Activated CD8-positive, alpha-beta memory T cell treated with anti-CD3 and anti-CD28 coated beads, Interleukin-2, amount 50 U/mL, for 1 hour (primary cell): ENCODE measurements around the gene KLRG1.

Experiments
- DNase-seq: peaks from one replicate; pipeline ENCODE4 v3.0.0-alpha.2; 2020; ENCODE audit errors: extremely low read depth

KLRG1 gene

DNA sequence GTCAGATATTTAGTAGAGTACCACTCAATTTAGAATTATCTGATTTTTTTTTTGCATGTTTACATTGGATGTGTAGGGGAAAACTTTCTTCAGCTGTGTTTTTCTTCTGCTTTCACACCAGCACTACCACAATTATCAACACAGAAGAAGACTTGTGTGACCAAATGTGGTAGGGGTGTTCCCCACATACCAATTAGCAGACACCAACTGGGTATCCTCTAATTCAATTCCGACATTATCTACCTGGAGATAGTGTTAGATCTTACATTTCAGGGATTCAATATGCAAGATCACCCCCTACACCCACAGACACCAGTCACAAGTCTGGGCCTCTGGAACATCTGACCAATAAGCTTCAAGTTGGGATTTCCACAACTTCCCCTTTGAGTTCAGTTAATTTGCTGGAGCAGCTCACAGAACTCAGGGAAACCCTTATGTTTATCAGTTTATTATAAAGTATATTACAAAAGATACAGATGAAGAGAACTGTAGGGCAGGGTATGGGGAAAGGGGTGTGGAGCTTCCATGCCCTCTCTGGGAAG is 4.1 kb upstream of the KLRG1 start:
- no peak for DNase-seq

DNA sequence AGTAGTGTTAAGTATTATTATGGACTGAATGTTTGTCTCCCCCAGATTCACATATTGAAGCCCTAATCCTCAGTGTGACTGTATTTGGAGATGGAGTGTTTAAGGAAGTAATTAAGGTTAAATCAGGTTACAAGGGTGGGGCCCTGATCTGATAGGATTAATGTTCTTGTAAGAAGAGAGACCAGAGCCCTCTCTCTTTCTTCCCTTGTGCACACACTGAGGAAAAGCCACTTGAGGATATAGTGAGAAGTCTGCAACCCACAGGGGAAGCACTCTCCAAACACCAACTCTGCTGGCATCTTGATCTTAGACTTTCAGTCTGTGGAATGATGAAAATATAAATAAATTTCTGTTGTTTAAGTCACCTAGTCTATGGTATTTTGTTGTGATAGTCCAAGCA is 2.2 kb upstream of the KLRG1 start:
- no peak for DNase-seq

DNA sequence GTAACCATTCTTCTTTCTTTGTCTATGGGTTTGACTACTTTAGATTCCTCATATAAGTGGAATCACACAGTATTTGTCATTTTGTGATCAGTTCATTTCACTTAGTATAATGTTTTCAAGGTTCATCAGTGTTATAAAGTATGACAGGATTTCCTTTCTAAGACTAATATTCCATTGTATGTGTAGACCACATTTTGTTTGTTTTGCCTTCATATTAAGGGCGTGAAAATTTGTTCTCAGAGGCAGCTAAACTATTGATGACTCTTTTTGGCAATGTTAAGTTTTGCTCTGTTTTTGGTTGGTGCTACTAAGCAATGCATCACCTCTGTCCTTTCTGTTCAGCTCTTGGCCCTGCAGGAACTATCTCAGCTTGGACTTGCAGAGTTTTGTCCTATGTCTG is 1.7 kb upstream of the KLRG1 start:
- DNase-seq: no peak

DNA sequence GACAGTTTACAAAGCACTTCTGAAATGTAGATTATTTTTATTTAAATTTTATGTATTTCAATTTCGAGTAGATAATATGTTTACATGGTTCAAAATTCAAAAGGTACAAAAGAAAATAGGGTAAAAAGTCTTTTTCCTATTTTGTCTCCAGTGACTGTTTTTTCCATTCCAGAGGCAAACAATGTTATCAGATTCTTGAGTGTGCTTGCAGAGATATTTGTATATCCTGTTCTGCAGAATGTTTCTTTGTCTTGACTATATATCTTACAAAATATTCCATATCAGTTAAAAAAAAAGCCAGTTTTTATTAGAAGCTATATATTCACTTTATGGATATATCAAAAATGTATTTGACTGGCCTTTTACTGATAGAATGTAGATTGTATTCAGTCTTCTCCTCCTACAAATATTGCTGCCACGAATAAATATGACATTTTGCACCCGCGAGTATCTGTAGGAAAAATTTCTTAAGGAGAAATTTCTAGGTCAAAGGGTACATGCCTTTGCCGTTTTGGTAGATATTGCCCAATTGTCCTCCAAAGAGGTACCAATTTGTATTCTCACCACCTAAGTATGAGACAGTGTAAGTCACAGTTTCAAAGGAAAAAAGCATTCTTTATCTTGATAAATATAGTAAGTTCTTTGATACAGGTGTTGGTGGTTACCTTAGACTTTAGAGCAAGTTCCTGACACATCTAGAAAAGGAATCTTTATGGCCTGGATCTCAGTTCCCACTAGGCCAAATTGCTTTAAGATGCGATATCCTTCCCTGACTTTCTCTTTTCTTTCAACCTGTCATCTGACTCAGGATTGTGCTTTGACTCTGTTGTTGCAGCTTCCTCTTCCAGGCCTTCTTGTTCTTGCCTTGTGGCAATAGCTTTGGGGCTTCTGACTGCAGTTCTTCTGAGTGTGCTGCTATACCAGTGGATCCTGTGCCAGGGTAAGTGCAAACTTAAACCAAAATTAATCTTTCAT is 2.3 kb downstream of the KLRG1 start:
- no peak for DNase-seq

DNA sequence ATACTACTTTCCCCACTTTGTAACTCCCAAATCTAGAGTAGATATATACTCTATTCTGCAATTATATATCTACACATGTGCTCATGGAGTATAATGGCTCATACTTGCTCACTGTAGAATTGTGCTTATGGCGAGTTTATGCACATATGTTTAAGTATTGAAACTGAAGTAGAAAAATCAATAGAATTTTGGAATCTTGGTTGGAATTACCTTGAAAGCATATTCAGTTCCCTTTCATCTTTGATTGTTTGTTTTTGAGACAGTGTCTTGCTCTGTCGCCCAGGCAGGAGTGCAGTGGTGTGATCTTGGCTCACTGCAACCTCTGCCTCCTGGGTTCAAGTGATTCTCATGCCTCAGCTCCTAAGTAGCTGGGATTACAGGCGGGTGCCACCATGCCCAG is 4.5 kb downstream of the KLRG1 start:
- no peak for DNase-seq

DNA sequence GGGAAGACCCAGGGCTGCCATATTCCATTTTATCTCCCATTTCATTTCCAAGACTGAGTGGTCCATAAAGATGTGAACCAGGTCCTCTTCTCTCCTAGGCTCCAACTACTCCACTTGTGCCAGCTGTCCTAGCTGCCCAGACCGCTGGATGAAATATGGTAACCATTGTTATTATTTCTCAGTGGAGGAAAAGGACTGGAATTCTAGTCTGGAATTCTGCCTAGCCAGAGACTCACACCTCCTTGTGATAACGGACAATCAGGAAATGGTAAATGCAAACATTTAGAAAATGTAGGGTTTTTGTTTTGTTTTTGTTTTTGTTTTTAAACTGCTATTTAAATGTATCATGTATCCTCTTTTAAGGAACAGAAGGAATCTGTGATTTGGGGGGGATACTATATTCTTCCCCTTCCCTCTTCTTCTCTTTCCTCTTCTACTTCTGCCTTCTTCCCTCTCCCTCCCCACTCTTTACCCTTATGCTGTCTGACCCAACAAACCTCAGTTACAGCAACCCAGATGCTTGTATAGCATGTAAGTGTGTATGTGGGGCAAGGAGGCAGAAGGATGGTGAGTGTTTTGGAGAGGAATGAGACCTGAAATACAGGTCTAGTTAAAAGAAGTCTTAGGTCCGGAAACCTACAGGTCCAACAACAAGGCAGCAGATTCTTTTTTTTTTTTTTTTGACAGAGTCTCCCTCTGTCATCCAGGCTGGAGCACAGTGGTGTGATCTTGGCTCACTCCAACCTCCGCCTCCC is 5.9 kb downstream of the KLRG1 start:
- DNase-seq: no peak

DNA sequence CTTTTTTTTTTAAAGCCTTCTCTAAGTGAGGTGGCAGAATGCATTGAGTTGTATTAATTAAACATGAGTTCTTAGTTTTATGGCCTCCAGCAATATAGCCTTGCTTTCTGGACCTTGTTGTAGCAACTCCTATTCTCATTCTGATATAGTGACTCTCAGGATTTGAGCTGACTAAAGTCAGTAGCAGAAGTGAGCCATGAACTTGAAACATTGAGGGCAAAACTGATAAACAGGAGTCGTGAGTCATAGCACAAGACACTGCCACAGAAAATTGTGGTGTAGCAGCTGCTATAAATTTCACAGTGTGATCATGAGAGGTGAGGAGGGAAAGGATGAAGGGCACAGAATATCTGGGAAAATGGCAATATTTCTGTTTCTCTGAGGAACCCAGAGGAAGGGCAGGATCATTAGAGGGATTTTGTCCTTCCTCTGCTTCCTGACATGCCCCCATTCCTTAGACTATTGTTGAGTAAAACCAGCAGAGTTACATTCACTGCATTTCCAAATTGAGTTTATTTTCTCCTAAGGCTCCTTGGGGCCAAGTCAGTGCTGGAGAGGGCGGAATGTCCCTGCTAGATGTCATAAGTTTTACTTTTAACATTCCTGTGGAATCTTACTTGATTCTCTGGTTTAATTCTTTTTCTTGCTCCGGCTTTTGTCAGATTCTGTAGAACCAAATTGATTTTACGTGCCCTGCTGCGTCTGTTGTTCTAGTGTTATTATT is 7.5 kb downstream of the KLRG1 start:
- no peak for DNase-seq

DNA sequence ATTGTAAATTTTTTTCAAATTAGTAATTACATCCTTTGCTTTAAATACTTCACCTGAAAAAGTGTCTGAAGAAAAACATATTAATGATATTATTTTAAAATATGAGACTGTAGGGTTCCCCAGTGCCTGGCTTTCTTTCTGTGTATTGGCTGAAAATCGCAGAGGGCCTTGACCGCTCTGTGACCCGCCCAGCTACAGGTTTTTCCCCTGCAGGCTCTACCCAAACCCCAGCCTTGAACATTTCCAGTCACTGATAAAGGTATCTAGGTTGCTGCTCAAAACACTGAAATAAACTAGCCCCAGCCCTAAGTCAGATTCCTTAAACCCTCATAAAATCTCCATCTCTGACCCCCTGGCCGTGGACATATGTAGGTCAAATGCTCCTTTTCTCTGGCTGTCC is 11.9 kb downstream of the KLRG1 start:
- DNase-seq: no peak

DNA sequence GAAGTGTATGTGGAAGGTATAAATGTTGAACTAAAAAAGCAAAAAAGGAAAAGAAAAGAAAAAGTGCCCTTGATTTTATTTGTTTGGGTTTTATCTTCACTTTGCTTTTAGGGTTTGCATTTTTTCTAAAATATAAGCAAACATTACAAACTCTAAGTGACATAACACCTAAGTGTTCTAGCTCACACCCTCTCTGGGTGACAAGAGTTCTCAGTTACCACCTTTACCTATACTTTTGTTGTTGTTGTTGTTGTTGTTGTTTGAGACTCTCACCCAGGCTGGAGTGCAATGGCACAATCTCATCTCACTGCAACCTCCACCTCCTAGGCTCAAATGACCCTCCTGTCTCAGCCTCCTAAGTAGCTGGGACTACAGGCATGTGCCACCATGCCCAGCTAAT is 13.0 kb downstream of the KLRG1 start:
- DNase-seq: no peak

DNA sequence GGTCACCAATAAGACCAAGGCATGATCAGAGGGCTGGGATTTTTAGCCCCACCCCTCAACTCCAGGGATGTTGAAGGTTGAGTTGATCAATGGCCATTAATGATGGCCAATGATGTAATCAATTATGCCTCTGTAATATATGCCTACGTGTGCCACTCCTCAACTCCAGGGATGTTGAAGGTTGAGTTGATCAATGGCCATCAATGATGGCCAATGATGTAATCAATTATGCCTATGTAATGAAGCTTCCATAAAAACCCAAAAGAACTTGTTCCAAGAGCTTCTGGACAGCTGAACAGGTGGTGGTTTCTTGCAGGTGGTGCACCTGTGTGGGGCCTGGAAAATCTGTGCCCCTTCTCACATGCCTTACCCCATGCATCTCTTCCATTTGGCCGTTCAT is 33.2 kb downstream of the KLRG1 start:
- no peak for DNase-seq

DNA sequence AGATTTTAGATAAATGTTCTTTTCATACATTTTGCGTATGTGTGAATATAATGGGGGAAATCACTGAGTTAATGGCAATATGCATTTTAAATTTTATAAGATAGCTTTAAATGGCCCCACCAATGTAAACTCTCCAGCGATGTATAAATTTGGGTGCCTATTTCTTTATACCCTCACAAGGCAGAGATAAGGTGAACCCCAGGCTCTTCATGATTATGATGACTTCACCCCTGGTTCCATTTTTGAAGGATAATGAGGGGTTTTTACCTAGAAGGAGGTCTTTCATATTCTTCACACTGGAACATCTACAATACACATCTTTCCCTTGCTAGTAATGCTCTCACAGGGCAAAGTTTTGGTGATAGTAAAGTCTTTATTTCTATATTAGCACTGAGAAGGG is 35.2 kb downstream of the KLRG1 start:
- no peak for DNase-seq

DNA sequence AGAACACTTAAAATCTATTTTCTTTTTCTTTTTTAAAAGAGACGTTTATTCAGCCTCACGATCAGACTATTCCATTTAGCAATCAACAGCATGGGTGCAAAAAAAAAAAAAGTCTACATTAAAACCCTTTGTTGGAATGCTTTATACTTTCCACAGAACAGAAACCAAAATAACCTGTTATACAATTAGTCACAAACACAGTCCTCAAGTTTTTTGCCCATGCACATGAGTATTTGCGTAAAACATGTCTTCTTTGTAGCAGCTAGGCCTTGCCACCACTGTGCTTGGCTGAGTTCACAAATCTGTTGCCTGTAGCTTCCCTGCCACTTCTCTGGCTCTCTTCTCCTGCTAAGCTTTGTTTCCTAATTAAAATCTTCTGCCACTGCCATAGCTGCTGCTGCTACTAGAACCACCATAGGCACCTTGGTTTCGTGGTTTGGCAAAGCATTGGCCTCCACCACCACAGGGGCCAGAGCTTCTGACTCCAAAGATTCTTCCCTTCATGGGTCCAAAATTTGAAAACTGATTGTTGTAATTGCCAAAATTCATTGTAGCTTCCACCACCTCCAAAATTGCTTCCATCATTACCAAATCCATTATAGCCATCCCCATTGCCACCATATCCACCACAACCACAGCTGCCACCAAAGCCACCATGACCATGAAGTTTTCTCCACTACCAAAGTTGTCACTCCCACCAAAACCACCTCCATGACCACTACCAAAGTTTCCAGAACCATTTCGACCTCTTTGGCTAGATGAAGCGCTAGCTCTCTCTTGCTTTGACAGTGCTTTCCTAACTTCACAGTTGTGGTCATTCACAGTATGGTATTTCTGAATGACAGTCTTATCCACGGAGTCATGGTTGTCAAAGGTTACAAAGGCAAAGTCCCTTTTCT is 38.1 kb downstream of the KLRG1 start:
- DNase-seq: no peak

DNA sequence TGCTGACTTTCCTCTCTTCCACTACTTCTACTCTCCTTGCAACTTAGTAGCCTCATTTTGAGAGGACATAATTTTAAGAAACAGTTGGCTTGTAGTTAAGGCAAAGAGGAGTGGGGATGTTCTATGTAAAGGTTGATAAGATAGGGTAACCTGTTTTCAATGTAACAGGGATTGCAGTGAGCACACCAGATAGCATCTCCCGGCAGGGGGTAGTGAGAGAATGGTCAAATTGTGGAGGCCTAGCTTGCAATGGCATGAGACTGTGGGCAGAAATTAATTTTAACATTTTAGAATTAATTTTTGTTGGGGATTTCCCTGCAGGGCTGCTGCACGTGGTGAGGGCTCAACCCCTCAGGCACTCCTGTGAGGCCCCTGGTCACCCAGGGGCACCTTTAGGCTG is 41.4 kb downstream of the KLRG1 start:
- no peak for DNase-seq

DNA sequence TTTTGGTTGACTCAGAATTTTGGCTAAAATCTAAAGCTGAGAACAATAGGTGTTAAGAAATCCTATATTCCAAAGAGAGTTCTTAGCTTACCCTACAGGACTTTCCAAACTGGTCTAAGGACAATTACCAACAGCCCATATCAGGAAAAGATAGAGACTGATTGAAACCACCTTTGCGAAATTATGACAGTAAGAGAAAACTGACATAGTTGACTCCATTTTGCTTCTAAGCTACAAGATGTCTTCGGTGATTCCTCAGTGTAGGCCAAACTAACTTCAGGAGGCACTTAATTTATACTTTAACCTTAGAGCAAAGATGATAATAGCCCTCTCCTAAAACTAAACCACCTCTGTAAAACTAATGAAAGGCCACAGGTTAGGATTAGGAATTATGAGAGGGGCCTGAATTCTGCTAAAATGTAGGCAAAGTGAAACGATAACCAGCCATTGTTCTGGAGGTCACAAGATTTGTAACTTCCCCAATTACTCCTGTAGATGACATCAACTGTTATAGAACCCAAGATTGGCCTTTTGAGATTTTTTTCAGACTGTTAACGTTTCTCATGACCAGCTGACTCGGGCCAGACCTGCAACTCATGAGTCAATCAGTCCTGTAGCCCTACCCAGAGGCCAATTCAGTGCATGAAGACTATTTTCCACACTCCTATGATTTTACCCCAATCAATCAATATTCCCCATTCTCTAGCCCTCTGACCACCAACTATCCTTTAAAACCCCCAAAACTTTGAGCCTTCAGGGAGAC is 43.0 kb downstream of the KLRG1 start:
- no peak for DNase-seq

DNA sequence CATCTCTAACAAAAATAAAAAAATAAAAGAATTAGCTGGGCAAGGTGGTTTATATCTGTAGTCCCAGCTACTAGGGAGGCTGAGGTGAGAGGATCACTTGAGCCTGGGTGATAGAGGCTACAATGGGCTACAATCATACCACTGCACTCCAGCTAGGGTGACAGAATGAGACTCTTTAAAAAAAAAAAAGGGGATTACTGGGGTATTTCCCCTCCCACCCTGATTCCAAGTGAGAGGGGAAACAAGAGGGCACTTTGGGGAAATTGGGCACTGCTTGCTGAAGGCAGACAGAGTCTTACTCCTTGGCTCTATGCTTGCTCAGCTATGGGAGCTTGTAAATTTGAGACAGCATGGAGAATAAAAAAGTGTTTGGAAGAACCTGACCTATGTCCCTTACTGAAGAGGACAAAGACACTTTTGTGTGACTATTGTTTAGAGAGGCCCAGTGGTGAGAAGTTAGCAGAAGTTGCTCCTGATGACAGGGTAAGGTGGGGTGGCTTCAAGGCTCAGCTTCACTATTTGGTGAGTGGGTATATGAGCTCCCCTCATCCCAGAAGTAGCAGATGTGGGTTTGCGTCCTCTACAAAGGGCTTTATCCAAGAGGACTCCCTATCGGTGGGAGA is 44.0 kb downstream of the KLRG1 start:
- DNase-seq: no peak

DNA sequence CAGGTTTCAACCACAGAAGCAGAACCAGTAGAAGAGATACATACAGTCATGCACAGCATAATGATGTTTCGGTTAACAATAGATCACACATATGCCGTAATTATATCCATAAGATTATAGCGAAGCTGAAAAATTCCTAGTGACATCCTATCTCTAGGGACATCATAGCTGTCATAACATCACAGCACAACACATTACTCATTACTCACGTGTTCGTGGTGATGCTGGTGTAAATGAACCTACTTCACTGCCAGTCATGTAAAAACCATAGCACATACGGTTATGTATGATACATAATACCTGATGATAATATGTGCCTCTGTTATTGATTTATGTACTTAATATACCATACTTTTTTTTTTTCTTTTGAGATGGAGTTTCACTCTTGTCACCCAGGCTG is 44.7 kb downstream of the KLRG1 start:
- no peak for DNase-seq

DNA sequence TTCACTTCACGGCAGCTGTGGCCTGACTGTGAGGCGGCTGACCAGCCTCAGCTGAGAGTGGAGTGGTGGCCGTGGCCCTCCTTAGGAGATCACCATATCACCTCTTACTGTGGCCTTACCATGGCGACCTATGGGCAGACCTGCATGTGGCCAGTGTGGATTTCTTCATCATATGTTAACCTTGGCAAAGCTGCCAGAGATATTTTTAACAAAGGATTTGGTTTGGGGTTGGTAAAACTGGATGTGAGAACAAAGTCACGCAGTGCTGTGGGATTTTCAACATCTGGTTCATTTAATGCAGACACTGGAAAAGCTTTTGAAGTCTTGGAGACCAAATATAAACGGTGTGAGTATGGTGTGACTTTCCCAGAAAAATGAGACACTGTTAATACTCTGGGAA is 46.9 kb downstream of the KLRG1 start:
- DNase-seq: no peak

DNA sequence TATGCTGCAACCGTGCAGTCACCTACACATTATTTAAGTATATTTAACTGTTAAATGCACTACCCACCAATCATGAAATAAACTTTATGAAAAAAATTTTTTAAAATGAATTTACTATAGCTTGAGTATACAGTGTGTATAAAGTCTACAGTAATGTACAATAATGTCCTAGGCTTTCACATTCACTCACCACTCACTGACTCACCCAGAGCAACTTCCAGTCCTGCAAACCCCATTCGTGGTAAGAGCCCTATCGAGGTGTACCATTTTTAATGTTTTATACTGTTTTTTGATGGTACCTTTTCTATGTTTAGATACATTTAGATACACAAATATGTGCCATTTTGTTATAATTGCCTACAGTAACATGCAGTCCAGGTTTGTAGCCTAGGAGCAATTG is 48.1 kb downstream of the KLRG1 start:
- no peak for DNase-seq

DNA sequence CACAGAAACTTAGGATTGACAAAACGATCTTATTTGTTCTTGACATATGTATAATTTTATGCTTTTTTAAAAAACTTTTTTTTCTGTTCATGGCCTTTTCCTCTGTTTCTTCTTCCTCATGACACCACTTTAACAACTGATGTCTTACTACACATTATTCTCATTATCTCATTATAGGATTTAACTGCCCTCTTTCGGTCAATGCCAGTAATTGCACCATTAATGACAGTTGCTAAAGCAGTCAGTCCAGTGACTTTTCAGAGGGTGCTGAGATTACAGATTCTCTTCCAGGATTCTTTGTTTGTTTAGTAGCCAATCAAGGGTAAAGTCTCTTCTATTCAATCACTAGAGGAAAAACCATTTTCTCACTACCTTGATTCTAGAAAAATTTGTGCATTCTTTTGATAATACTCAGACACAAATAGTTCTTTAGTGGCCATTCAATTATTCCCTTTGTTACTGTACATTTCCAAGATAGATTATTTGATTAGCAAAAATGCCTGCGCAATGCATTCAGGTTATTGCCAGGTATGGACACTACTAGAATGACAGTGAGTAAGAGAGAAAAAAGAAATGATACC is 50.1 kb downstream of the KLRG1 start:
- no peak for DNase-seq
